Measurements from ENCODE around the gene ART5. TPM values are rescaled to one million over a fixed set of nuclear protein-coding genes. Genes with fewer than 3 reads are reported as not detected.

ART5 gene, protein sequence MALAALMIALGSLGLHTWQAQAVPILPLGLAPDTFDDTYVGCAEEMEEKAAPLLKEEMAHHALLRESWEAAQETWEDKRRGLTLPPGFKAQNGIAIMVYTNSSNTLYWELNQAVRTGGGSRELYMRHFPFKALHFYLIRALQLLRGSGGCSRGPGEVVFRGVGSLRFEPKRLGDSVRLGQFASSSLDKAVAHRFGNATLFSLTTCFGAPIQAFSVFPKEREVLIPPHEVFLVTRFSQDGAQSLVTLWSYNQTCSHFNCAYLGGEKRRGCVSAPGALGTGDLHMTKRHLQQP
- total RNA-seq = 0.26 and 0.54 TPM in 2 replicates

DNA sequence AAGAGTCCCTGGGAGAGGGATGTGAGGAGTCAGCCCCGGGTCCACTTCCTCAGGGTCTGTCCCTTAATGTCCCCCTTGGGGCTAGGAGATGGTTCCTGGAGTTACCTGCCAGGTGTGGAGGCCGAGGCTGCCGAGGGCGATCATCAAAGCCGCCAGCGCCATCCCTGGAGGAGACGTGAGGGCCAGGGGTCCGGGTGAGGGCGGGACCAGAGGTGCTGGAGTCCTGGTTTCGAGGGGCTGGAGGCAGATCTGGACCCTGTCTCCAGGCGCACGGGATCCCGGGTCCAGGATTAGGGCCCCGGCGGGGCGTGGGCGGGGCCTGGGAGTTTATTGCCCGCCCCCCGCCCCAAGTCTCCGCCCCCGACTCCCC lies at the start of gene ART5:
Gene ART5, minus strand, starts transcription at position 292 of the 370 bp plus-strand sequence. Its CDS starts 130 bp downstream, at position 162.

DNA sequence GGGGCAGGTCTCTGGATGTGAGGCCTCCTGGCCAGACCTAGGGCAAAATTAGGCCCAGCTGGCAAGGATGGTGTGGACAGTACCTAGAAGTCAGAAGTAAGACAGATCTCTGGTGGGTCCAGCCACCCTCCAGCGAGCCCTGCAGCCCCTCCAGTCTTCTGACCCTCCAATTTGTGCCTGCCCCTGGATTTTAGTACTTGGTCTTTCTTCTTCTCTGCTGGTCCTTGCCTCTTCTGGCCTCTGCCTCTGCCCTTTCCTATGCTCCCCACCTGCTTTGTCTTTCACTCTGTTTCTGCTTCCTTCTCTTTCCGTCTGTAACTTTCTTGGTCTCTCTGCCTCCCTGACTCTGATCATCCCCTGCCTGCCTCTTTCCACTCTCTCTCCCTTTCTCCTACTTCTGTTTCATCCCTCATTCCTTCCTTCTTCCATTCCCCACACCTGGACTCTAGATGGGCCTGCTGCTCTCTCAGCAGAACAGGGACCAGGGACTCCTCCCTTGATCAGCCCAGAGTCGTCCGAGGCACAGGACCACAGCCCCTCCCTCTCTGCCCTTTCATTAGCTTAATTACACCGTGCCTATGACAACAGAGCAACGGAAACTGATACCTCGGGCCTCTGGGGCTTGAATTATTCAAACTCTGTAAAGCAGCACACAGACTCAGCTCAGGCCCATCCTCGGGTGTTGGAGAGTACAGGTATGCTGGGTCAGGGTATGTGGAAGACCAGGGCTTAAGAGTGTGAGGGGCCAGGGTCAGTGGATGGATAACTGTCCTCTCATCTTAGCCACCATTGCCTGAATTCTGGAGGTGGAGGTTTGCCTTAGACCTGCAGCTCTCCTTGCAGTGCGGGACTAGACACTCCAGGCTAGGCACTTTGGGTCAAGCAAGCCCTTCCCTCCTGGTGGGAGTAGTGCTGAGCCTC lies 29.8 kb upstream of the ART5 start, which contains the start of gene CHRNA10:
Gene CHRNA10, minus strand, starts transcription at position 51 of the 921 bp plus-strand sequence. CDS start 72 bp downstream, outside the sequence.

DNA sequence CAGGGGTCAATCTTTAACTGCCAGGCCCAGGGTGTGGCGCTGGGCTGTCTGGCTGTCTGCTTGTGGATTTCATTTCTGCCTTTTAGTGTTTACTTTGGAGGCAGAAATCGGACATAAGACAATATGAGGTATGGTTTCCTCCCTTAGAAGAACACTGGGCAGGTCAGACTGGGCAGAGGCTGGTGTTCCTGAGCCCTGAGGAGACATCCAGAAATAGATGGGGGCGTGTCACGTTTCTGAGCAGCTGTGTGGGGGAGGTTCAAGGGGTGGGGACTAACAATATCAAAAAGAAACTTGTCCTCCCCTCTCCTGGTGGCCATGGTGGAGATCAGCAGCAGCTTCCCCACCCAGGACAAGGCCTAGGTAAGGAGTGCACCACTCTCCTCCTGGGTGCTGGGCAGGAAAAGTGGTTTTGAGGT lies 3.0 kb upstream of the ART5 start, which contains the start of gene ART1:
Gene ART1, plus strand, starts transcription at position 312 of the 419 bp plus-strand sequence. CDS start 14,086 bp downstream, outside the sequence.

Small RNAs within 50 kb of the gene (small RNA-seq; reads per million reads assigned to genes)
- not detected for gene RF00019

Other genes with a start within 250 kb of the ART5 start
- not detected in 2 replicates for gene ART1, start 3.1 kb upstream of the ART5 start, total RNA-seq
- gene CHRNA10, start 29.4 kb upstream of the ART5 start, total RNA-seq = 0.43 and 1.3 TPM in 2 replicates
- 103 and 121 TPM in 2 replicates for gene NUP98, start 155.6 kb upstream of the ART5 start, total RNA-seq
- gene PGAP2, start 166.6 kb upstream of the ART5 start, total RNA-seq = 9.4 and 11.2 TPM in 2 replicates
- 10.9 and 13.9 TPM in 2 replicates for gene RHOG, start 199.0 kb upstream of the ART5 start, total RNA-seq
- 29.5 and 29.7 TPM in 2 replicates for gene STIM1, start 213.7 kb upstream of the ART5 start, total RNA-seq